Stimulated activated CD4-positive, alpha-beta T cell treated with anti-CD3 and anti-CD28 coated beads, Interleukin-1b, Interleukin-23, amount 100 ng/mL, for 48 hours (primary cell): ENCODE data around the gene MYMX.

Experiments used
- DNase-seq: peaks from one replicate; pipeline ENCODE4 v3.0.0-alpha.2; 2020

The MYMX gene

DNA sequence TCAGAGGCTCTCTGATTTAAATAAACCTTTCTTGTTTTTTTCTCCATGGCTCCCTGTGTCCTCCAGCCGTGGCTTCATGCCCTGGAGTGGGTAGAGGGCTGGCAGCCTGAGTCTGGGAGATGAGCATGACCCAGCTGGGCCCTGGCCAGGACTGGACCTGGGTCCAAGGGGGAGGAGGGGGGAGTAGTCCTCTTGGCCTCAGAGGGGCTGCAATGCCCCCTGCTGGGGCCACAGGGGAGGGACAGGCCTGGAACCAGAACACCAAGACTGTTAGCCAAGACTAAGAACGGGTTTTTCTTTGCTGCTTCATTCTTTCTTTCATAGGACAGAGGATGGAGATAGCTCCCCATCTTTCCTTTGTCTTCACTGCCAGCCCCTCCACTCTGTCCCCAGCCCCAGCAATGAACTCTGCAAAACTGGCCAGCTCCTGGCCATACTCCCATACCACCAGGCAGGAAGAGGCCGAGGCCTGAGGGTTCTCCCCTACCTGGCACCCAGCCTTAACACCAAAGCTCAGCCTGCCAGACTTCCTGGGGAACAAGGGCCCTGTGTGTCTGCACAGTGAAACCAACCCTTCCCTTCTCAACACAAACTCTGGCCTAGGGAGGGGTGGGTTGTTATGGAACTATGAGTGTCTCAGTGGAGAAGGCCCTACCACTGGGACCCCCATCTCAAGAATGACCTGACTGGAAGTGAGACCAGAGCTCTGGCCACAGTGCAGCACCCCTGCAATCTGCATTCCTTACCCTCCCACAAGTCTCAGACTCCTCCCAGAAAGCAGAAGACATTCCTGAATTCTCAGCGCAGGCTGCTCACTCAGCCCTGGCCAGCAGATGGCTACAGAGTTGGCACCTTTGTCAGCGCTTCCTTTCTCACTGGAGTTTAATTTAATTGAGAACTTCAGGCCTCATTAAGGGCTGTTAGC is 17.6 kb downstream of the MYMX start:
- no peak for DNase-seq

DNA sequence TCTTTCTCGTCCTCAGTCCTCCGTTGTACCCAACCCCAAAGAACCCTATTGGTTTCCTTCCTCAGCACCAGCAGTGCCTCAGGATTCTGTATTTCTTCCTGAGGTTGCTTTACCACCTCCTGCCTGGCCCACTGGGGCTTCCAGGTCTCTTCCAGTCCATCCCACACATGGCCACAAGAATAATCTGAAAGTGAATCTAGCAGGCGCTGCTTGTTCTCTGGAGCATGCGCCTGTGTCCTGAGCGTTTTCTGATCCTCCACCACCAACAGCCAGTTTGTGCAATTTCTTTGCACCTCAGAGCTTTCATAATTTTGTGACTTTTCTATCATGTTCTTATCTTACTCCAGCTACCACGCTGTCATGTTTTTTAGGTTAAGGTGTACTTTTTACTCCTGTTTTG is 18.5 kb downstream of the MYMX start:
- DNase-seq, result no peak

DNA sequence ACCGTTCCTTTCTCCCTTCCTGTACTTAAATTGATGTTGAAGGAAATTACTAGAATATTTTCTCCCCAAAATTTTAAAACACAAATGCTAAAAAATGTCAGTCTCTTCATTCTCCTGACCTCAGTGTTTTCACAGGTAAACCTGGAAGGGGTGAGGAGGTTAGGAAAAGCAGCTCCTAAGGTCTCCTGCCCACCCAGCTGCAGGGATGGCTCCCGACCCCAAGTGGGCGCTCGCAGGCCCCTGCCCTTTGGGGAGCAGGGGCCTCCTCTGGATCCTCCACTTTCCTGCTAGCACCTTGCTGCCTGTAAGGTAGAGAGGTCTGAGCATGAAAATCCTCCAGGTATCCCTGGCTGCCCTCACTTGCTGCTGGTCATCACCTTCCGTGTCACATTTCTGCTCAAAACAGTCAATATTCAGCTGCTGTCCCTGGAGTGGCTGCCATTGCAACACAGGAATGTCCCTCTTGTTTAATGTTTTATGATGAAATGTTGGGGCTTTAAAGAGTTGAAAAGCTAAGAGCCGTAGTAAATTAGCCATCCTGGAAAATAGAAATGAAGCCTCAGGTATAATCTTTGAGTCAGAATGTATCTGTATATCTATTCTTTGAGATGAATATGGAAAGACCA is 19.3 kb downstream of the MYMX start:
- DNase-seq, result no peak

DNA sequence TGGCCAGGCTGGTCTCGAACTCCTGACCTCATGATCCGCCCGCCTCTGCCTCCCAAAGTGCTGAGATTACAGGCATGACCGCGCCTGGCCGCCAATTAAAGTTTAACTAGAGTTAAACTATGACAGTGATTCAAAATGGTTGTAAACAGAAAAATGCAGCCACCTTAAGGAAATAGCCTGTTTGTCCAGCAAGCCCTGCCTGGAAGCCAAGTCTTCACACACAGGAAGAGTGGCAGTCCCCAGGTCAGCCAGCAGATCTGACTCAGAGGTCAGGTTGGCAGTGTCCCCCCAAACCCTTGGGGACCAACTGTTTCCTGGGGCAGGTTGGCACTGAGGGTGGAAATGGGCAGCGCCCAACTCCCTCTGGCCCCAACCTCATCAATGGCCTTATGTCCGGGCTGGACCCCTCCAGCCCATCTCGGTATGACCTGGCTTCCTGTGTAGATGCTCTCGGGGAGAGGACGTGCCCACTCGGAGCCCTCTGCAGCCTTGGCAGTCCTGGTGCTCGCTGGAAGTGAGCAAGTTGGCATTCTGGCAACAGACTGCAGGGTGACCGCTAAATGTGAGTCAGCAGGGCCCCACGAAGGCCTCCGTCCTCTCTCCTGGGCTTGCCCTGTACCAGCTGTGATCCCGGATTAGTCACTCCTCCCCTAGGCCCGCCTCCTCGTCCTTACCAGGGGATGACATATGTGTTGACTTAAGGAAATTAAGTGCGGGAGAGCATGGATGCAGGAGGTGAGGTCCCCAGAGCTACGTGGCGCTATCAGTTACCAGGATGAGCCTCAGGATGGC is 20.5 kb downstream of the MYMX start:
- peak; percentile 81 for DNase-seq

DNA sequence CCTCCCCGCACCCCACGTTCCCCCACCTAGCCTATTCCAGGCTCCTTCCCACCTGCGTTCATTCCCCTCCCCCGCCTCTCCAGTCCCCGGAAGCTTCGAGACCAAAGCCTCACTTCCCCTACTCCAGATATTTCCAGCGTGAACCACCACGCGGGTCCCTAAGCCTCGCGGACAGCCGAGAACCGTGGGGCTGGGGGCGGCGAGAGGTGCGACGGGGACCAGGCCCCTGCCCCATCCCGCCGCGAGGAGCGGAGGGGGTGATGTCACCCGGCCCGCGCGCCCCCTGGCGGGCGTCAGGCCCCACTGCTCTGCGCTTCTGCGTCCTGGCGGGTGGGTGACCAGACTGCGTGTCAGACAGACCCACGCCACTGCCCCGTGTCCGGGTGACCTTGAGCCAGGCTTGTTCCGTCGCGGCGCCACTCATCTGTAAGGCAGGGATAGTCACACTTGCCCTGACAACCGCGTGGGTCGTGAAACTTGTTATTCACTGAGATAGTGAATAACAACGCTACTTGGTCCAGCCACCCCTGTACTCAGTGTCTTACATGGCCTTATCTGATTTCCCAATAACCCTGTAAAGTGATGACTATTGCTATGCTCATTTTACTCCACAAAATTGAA is 21.2 kb downstream of the MYMX start:
- peak; percentile 84 for DNase-seq

DNA sequence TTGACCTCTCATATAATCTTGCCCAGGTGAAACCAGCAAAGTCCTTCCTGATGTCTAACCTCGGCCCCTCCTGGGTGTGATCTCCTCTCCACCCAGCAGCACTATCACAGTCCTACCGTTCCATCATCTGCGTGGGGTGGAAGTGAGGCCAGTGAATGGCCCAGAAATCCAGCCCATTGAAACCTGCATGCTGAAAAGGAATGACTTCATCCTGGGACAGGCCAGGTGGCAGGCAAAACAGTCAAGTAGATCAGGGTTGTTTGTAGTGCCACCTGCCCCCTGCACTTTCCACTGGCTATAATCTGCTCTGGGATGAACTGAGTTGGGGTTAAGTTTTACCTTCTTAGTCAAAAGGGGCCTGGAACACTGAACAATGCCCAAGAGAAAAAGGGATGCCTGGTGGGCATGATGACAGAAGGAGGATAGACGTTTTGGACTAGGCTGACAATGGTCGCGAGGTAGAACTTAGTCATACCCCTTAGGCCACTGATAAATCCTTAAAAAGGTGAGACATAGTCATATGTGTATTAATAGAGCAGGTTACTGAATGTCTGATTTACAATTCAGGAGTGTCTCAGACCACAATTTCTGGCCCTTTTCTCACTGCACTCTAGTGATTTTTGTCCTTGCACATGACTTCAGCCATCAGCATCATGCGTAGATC is 22.1 kb downstream of the MYMX start:
- no peak for DNase-seq

DNA sequence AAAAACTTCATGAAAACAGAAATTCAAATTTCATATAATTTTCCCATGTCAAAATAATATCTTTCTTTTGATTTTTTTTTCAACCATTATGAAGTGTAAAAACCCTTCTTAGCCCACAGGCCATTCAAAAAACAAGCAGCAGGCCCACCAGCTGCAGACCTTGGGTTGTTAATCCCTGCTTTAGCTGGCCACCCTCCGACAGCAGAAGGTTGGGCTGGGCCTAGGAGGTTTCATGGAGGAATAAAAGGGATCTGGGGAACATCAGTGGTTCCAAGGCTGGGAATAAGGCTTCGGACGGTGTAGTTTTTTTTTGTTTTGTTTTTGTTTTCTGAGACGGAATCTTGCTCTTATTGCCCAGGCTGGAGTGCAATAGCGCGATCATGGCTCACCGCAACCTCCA is 26.6 kb downstream of the MYMX start:
- DNase-seq, result no peak

DNA sequence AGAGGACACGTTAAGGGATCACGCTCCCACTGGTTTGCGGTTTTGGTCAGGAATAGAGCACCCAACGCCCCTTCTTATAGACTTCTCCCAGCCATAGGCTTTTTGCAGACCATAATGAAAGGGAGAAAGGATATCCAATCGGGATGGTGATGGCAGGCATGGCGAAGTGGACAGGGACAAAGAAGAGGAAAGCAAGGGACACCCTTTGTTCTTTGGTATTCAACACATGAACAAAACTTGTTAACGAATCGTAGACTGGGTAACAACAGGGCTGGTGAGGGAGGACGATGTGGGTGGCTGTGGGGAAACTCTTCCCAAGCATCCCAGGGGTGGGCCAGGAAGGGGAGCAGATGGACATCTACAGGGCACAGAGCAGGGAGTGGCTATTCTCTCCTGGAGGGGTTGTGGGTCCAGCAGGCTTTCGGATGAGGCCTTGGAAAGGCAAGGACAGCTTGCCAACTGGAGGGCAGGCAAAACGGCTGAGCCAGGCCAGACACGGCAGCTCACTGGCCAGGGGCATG is 28.7 kb downstream of the MYMX start:
- no peak for DNase-seq

DNA sequence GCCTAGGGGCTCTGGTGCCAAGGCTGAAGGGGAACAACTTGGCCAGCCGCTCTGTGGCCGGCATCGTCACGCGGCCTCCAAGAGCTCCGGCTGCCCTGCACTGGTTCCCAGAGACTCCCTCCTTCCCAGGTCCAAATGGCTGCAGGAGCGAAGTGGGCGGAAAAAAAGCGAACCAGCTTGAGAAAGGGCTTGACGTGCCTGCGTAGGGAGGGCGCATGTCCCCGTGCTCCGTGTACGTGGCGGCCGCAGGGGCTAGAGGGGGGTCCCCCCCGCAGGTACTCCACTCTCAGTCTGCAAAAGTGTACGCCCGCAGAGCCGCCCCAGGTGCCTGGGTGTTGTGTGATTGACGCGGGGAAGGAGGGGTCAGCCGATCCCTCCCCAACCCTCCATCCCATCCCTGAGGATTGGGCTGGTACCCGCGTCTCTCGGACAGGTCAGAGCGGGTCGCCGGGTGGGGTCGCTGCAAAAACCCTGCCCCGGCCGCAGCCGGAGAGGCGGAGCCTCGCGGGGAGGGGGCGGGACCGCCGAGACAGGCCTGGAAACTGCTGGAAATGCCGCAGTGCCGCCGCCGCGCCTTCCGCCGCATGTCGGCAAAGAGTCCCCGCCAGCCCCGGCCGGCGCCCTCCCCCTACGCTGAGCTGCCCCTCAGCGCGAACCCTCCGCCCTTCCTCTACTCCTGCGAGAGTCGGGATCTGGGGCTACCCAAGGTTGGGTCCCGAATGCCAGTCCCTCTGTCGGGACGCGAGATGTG is 29.4 kb downstream of the MYMX start:
- peak; percentile 85 for DNase-seq

DNA sequence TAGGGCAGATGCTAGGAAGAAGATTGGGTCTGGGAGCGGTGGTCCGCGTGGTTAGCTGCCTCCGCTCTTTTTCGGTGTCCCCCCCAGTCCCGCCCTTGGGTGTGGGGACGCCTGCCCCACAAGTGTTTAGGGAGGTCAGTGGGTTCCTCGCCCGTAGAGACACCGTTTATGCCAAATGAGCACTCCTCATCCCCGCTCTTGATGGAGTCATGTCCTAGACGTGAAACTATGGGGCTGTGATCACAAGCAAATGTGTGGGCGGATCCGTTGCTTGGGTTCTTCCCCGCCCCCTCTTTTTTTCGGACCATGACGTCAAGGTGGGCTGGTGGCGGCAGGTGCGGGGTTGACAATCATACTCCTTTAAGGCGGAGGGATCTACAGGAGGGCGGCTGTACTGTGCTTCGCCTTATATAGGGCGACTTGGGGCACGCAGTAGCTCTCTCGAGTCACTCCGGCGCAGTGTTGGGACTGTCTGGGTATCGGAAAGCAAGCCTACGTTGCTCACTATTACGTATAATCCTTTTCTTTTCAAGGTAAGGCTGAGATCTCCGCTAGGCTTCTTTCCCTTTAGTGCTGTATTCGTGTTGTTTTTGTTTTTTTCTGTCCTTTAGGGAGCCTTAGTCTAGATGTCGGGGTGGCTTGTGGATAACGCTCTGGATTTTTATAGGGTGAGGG is 30.1 kb downstream of the MYMX start, which contains the start of gene HSP90AB1:
HSP90AB1 (plus strand) TSS at position 439 of the 675 bp plus-strand sequence. CDS start 1,529 bp downstream, outside the sequence.
- DNase-seq, result peak; percentile 98

DNA sequence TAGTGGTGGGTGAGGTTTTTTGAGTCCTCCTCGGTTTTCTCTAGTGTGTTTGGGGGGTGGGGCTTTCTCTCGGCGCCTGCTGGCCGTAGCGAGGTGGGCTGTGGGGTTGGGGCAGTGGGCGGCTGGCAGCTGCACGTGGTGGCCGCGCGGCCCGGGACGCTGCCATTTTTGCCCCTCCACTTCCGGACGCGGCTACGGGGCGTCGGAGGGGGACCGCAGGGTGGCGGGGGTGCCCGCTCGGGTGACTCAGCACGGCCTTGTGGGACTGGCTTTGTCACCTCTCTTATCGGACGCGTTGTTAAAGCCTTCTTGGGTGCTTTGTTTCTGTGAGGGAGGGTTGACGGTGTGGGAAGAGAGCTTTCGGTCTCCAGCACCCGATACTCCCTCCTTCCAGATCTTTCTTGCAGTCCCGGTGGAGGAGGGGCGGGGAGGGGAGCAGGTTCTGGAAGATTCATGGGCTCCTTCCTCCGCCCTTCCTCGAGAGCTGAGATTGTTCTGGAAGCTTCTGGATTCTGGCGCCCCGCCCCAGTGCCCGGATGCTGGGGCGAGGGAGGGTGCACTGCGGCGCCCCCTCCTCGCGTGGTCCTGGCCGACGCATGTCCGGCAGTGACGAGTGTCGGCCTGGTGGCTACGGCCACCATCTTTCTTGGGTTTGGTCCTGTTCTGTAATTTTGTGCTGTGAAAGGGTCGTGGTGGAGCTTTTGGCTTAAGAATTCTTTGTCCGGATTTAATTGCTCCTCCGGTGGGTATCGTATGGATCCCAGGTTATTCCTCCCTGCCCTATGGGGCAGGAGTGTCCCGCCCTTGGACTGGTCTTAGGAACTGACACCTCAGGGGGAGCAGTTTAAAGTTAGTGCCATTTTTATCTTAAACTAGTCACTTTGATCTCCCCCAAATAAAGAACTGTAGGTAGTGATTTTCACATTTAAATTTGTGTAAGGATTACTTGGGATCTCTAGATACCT is 30.9 kb downstream of the MYMX start:
- peak; percentile 90 for DNase-seq

DNA sequence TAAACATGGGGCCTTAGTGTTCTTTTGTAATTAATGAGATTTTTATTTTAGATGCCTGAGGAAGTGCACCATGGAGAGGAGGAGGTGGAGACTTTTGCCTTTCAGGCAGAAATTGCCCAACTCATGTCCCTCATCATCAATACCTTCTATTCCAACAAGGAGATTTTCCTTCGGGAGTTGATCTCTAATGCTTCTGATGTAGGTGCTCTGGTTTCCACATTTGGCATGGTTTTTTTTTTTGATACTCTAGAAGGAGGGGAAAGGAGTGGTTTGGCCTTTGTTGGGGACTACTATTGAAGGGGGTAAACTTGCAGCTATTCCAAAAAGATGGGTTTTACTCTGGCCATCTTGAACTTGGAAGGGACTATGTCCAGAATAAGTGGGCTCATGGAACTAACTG is 31.9 kb downstream of the MYMX start:
- DNase-seq, result no peak

DNA sequence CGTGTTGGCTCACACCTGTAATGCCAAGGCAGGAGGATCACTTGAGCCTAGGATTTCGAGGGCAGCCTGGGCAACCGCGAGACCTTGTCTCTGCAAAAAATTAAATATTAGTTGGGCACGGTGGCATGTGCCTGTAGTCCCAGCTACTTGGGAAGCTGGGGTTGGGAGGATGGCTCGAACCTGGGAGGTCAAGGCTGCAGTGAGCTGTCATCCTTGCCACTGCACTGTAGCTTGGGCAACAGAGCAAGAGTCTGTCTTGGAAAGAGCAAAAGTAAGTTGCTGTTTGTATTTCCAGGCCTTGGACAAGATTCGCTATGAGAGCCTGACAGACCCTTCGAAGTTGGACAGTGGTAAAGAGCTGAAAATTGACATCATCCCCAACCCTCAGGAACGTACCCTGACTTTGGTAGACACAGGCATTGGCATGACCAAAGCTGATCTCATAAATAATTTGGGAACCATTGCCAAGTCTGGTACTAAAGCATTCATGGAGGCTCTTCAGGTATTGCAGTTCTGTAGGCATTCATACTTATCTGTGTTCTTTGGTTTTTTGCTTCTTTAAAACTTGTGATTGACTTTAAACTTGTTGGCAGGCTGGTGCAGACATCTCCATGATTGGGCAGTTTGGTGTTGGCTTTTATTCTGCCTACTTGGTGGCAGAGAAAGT is 32.5 kb downstream of the MYMX start:
- no peak for DNase-seq

DNA sequence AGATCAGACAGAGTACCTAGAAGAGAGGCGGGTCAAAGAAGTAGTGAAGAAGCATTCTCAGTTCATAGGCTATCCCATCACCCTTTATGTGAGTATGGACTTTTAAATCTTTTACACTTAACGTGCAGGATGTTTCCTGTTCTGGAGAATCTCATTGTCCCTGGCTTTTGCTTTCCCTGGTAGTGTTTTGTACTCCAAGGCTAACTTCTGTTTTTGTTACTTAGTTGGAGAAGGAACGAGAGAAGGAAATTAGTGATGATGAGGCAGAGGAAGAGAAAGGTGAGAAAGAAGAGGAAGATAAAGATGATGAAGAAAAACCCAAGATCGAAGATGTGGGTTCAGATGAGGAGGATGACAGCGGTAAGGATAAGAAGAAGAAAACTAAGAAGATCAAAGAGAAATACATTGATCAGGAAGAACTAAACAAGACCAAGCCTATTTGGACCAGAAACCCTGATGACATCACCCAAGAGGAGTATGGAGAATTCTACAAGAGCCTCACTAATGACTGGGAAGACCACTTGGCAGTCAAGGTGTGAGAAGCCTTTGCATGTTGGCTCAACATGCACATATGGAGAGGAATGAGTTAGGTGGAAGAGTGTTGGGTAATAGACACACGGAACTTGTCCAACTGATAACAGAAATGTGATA is 33.5 kb downstream of the MYMX start:
- no peak for DNase-seq

DNA sequence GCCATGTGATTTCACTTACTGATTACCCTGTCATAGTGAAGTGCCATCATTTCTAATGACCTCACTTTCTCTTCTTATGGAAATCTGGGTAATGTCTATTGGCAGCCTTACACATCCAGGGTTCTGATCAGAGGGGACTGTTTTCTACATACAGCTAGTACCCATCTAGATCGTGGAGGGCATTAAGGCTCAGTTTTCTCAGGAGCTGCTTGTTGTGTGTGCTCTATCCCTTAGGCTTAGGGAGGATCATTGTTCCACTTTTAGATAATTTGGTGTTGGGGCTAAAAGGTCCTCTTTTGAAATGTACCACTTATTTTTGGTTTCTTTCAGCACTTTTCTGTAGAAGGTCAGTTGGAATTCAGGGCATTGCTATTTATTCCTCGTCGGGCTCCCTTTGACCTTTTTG is 34.0 kb downstream of the MYMX start:
- DNase-seq, result no peak

DNA sequence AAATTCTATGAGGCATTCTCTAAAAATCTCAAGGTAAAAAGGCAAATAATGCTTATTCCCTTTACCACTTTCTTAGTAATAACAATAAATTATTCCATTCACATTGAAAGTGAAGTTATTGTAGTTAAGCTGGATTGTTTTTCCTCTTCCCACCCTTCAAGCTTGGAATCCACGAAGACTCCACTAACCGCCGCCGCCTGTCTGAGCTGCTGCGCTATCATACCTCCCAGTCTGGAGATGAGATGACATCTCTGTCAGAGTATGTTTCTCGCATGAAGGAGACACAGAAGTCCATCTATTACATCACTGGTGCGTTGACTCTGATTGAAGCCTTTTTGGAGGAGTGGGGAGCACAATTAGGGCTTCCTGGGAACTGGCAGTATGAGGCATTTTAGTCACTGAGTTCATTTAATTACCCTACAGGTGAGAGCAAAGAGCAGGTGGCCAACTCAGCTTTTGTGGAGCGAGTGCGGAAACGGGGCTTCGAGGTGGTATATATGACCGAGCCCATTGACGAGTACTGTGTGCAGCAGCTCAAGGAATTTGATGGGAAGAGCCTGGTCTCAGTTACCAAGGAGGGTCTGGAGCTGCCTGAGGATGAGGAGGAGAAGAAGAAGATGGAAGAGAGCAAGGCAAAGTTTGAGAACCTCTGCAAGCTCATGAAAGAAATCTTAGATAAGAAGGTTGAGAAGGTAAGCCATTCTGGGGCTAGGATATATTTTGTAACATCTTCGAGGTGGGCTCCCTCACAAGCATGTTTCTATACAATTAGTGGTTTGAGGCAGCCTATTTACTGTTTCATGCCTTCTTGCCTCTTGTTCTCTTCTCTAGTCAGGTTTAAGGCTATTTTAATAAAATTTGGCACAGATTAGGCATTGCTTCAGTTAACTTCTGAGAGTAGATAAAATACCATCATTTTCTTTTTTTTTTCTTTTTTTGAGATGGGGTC is 35.1 kb downstream of the MYMX start:
- no peak for DNase-seq
